HepG2 (cell line): ENCODE results near the gene RAB34. TPM values are rescaled to one million over a fixed set of nuclear protein-coding genes. Genes with fewer than 3 reads are reported as not detected.

ENCODE experiments used
- CREB1 ChIP-seq, 2 experiments: fragments of 450-650 bp in 1 of 2; IDR thresholded peaks; 2 replicates each; pipeline ENCODE4 v1.6.1; 2016 to 2017; ENCODE audit warnings: control low read depth in 1 of 2, mild to moderate bottlenecking in 1 of 2, missing compliant biosample characterization in 1 of 2, missing genetic modification characterization in 1 of 2
- FOXA3 ChIP-seq: IDR thresholded peaks from 2 replicates; pipeline ENCODE4 v1.6.1; 2016; ENCODE audit warnings: missing genetic modification reagents, missing compliant biosample characterization
- HOXD1 ChIP-seq: sonication (generic); formaldehyde crosslinking; IDR thresholded peaks from 2 replicates; pipeline ENCODE4 v1.5.0; 2020; ENCODE audit warnings: missing genetic modification reagents
- IKZF4 ChIP-seq: sonication (generic); formaldehyde crosslinking; IDR thresholded peaks from 2 replicates; pipeline ENCODE4 v1.5.1; 2020; ENCODE audit warnings: borderline replicate concordance, mild to moderate bottlenecking, low read depth, missing genetic modification reagents; ENCODE audit errors: not compliant biosample characterization
- JUN ChIP-seq: sonication (generic); formaldehyde crosslinking; IDR thresholded peaks from 2 replicates; pipeline ENCODE4 v1.4.0; 2020; ENCODE audit warnings: mild to moderate bottlenecking, missing genetic modification reagents
- KAT2B ChIP-seq: fragments of 150-350 bp; IDR thresholded peaks from 2 replicates; pipeline ENCODE4 v1.6.1; 2014; ENCODE audit warnings: low read depth, low read length, borderline replicate concordance
- KLF6 ChIP-seq: IDR thresholded peaks from 2 replicates; pipeline ENCODE4 v1.8.0; 2016; ENCODE audit warnings: missing biosample characterization, missing genetic modification reagents
- MBD4 ChIP-seq: IDR thresholded peaks from 2 replicates; pipeline ENCODE4 v1.6.1; 2012; ENCODE audit warnings: low read length, inconsistent platforms, borderline replicate concordance
- MTA3 ChIP-seq: sonication (generic); formaldehyde crosslinking; IDR thresholded peaks from 2 replicates; pipeline ENCODE4 v1.4.0; 2020; ENCODE audit warnings: missing genetic modification reagents
- PRPF4 ChIP-seq: fragments of 200-400 bp; formaldehyde crosslinking; IDR thresholded peaks from 2 replicates; pipeline ENCODE4 v1.6.1; 2016; ENCODE audit warnings: low read length, low read depth; ENCODE audit not compliant: poor library complexity, severe bottlenecking
- RAD51 ChIP-seq: fragments of 450-650 bp; IDR thresholded peaks from 2 replicates; pipeline ENCODE4 v1.6.1; 2016; ENCODE audit warnings: borderline replicate concordance
- SMYD3 ChIP-seq: sonication (generic); formaldehyde crosslinking; IDR thresholded peaks from 2 replicates; pipeline ENCODE4 v1.8.1; 2023; ENCODE audit warnings: mild to moderate bottlenecking, missing genetic modification reagents
- SNRNP70 ChIP-seq: fragments of 200-400 bp; formaldehyde crosslinking; IDR thresholded peaks from 2 replicates; pipeline ENCODE4 v1.6.1; 2017; ENCODE audit warnings: mild to moderate bottlenecking, low read depth, low read length, moderate library complexity
- YEATS2 ChIP-seq: sonication (generic); formaldehyde crosslinking; IDR thresholded peaks from 2 replicates; pipeline ENCODE4 v1.4.0; 2020; ENCODE audit warnings: missing genetic modification reagents, borderline replicate concordance
- ZFYVE20 ChIP-seq: sonication (generic); formaldehyde crosslinking; IDR thresholded peaks from 2 replicates; pipeline ENCODE4 v1.8.0; 2023; ENCODE audit warnings: low read depth, mild to moderate bottlenecking, moderate library complexity, missing genetic modification reagents, borderline replicate concordance
- ZNF773 ChIP-seq: sonication (generic); formaldehyde crosslinking; IDR thresholded peaks from 2 replicates; pipeline ENCODE4 v1.4.0; 2020; ENCODE audit warnings: missing genetic modification reagents, borderline replicate concordance
- polyA plus RNA-seq, 8 experiments: library from polyadenylated mRNA; depleted of rRNA in 3 of 8; stranded (reverse) in 7 of 8; unstranded in 1 of 8; fragments of >200 nt; fragmentation: Illumina TruSeq in 4 of 8; extraction: Trizol in 4 of 8; gene quantifications; 2 replicates each; pipeline versions ENCODE4 v1.2.1 to v1.2.3, GENCODE V29; 2011 to 2016; ENCODE audit warnings: low read depth in 4 of 8, missing spikeins in 1 of 8, mixed read lengths in 1 of 8; ENCODE audit not compliant: insufficient read depth in 1 of 8
- total RNA-seq, 5 experiments: library from RNA; depleted of rRNA; stranded (reverse); fragments of >200 nt; fragmentation: Illumina TruSeq; extraction: Trizol; gene quantifications; 2 replicates each; pipeline ENCODE4 v1.2.3, GENCODE V29; 2016; ENCODE audit warnings: low read depth in 1 of 5
- TF ChIP-seq, protein P1 (sequence below): sonication (generic); formaldehyde crosslinking; IDR thresholded peaks from 2 replicates; pipeline ENCODE4 v1.8.0; 2023; ENCODE audit warnings: mild to moderate bottlenecking, missing genetic modification reagents
- TF ChIP-seq, protein P2 (sequence below), 2 experiments: sonication (generic) in 1 of 2; formaldehyde crosslinking in 1 of 2; IDR thresholded peaks; 2 replicates each; pipeline versions ENCODE4 v1.5.1 to v1.6.1; 2011 to 2020; ENCODE audit warnings: borderline replicate concordance in 1 of 2, low read depth in 1 of 2, low read length in 1 of 2, mild to moderate bottlenecking in 1 of 2, missing genetic modification reagents in 1 of 2, moderate library complexity in 1 of 2
- TF ChIP-seq, protein P3 (sequence below): sonication (generic); formaldehyde crosslinking; IDR thresholded peaks from 2 replicates; pipeline ENCODE4 v1.4.0; 2020; ENCODE audit warnings: missing genetic modification reagents

The RAB34 gene
- total and polyA plus RNA-seq, 2 of the 13 experiments (the other 11 are each of a cell fraction or from before 2014, with no cell fraction given), result 0.49 TPM; not detected in 1

DNA sequence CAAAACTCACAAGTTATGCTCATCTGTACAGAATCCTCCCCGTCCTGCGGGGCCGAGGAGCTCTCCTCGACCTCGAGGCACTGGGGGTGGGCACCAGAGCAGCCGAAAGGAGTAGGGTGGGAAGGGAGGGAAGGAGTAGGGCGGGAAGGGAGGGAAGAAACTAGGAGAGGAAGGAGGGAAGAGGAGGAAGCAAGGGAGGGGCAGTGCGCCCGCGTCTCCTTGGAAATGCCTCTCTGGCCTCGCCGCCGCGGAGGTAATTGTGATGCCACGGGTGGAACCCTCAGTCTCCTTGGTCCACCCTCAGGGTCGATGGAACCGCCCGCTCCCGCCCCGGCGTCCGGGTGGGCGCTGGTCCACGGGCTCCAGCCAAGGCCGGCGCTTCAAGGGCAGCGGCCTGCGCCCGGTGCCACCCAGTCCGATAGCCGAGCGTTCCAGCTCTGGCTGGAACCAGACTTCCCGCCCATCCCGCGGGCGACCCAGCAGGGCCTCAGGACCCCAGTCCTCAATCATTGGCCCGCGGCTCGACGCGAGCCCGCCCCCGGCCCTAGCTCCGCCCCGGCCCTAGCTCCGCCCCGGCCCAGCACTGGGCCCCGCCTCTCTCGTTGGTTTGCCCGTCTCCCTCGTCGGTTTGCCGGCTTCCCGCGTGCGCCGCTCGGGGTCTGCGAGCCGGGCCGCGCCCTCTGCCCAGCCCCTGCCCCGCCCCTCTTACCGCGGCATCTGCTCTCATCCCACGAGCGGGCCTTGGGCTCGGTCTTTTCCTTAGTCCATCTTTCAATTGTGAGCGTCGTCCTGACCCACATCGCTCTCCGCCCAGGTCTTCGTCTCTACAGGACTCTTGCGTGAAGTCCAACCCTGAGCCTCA, 6.6 kb downstream of the RAB34 start (continued):
- peak; percentile 66; the same call in 1 of the 2 replicates for TF ChIP-seq KLF6 (CRISPR knock-in tag)
- TF ChIP-seq ZFYVE20 (CRISPR knock-in tag), result no peak
- TF ChIP-seq MTA3, result no peak
- TF ChIP-seq MBD4, result no peak
- peak; percentile 55; the same call in 1 of the 2 replicates for TF ChIP-seq ZNF773 (CRISPR knock-in tag)
- no peak for TF ChIP-seq HOXD1 (CRISPR knock-in tag)
- no peak; the same call in 1 of the 2 replicates for TF ChIP-seq CREB1 (IDR thresholded peaks at IDR 0.05)
- no peak for TF ChIP-seq CREB1 (CRISPR knock-in tag; IDR thresholded peaks at IDR 0.05)
- TF ChIP-seq, protein P1, sequence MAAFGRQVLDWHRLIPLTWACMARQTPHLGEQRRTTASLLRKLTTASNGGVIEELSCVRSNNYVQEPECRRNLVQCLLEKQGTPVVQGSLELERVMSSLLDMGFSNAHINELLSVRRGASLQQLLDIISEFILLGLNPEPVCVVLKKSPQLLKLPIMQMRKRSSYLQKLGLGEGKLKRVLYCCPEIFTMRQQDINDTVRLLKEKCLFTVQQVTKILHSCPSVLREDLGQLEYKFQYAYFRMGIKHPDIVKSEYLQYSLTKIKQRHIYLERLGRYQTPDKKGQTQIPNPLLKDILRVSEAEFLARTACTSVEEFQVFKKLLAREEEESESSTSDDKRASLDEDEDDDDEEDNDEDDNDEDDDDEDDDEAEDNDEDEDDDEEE (CRISPR knock-in tag), result no peak
- no peak for TF ChIP-seq PRPF4
- TF ChIP-seq IKZF4 (CRISPR knock-in tag), result peak; percentile 63
- TF ChIP-seq YEATS2 (CRISPR knock-in tag), result peak; percentile 27; the same call in 1 of the 2 replicates
- TF ChIP-seq, protein P2, sequence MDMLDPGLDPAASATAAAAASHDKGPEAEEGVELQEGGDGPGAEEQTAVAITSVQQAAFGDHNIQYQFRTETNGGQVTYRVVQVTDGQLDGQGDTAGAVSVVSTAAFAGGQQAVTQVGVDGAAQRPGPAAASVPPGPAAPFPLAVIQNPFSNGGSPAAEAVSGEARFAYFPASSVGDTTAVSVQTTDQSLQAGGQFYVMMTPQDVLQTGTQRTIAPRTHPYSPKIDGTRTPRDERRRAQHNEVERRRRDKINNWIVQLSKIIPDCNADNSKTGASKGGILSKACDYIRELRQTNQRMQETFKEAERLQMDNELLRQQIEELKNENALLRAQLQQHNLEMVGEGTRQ (IDR thresholded peaks at IDR 0.05; ENCODE audit: low read depth, low read length), result no peak
- TF ChIP-seq, protein P2 (CRISPR knock-in tag; IDR thresholded peaks at IDR 0.05; ENCODE audit: borderline replicate concordance), result no peak
- TF ChIP-seq SMYD3, result peak; percentile 73; the same call in 1 of the 2 replicates
- no peak for TF ChIP-seq RAD51
- no peak for TF ChIP-seq SNRNP70
- no peak for TF ChIP-seq JUN
- 0 out of 2 replicates have a peak, but pooled peaks have one; percentile 28 for TF ChIP-seq FOXA3
- TF ChIP-seq KAT2B, result no peak
- TF ChIP-seq, protein P3, sequence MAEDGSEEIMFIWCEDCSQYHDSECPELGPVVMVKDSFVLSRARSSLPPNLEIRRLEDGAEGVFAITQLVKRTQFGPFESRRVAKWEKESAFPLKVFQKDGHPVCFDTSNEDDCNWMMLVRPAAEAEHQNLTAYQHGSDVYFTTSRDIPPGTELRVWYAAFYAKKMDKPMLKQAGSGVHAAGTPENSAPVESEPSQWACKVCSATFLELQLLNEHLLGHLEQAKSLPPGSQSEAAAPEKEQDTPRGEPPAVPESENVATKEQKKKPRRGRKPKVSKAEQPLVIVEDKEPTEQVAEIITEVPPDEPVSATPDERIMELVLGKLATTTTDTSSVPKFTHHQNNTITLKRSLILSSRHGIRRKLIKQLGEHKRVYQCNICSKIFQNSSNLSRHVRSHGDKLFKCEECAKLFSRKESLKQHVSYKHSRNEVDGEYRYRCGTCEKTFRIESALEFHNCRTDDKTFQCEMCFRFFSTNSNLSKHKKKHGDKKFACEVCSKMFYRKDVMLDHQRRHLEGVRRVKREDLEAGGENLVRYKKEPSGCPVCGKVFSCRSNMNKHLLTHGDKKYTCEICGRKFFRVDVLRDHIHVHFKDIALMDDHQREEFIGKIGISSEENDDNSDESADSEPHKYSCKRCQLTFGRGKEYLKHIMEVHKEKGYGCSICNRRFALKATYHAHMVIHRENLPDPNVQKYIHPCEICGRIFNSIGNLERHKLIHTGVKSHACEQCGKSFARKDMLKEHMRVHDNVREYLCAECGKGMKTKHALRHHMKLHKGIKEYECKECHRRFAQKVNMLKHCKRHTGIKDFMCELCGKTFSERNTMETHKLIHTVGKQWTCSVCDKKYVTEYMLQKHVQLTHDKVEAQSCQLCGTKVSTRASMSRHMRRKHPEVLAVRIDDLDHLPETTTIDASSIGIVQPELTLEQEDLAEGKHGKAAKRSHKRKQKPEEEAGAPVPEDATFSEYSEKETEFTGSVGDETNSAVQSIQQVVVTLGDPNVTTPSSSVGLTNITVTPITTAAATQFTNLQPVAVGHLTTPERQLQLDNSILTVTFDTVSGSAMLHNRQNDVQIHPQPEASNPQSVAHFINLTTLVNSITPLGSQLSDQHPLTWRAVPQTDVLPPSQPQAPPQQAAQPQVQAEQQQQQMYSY (CRISPR knock-in tag), result peak; percentile 94
